ENCODE results near the gene WRNIP1.

The WRNIP1 gene

DNA sequence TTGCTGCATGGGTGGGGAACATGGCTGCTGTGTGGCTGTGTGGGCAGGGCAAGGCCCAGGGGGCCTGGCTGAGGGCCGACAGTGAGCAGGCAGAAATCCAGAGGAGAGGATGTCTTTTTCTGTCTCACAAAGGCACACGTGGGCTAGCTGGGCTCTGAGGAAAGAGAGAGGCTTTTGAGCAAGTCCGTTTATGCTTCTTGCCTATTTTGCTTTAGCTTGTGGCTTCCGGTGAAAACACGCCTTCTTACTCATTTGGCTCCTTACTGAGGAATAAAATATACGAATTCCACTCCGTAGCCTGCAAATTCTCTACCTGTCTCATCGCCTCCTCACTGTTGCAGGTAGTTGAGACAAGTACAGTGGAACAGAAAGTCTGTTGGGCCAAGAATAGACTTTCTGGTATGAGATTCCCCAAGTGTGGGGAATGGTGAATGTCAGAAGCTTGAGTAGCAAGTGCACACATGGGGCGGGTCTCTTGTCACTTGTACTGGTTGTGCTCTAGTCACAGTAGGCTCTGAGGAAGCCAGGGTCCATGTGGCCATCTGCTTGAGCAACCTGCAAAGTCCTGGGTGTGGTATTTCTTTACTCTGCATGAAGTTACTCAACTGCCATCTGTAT lies 28.4 kb downstream of the WRNIP1 start:
- TF ChIP-seq, protein P1, sequence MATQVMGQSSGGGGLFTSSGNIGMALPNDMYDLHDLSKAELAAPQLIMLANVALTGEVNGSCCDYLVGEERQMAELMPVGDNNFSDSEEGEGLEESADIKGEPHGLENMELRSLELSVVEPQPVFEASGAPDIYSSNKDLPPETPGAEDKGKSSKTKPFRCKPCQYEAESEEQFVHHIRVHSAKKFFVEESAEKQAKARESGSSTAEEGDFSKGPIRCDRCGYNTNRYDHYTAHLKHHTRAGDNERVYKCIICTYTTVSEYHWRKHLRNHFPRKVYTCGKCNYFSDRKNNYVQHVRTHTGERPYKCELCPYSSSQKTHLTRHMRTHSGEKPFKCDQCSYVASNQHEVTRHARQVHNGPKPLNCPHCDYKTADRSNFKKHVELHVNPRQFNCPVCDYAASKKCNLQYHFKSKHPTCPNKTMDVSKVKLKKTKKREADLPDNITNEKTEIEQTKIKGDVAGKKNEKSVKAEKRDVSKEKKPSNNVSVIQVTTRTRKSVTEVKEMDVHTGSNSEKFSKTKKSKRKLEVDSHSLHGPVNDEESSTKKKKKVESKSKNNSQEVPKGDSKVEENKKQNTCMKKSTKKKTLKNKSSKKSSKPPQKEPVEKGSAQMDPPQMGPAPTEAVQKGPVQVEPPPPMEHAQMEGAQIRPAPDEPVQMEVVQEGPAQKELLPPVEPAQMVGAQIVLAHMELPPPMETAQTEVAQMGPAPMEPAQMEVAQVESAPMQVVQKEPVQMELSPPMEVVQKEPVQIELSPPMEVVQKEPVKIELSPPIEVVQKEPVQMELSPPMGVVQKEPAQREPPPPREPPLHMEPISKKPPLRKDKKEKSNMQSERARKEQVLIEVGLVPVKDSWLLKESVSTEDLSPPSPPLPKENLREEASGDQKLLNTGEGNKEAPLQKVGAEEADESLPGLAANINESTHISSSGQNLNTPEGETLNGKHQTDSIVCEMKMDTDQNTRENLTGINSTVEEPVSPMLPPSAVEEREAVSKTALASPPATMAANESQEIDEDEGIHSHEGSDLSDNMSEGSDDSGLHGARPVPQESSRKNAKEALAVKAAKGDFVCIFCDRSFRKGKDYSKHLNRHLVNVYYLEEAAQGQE (IDR thresholded peaks at IDR 0.05; ENCODE audit: insufficient read depth in 1 of 2, low read depth in 2 of 2, low read length in 2 of 2), result no peak
- TF ChIP-seq TAF1 (IDR thresholded peaks at IDR 0.05; ENCODE audit: borderline replicate concordance, insufficient read depth, low read length) (no peak), FOXP2 (optimal IDR thresholded peaks at IDR 0.05; ENCODE audit: borderline replicate concordance, extremely low read depth, extremely low read length, insufficient read depth) (no peak), SIN3A (IDR thresholded peaks at IDR 0.05; ENCODE audit: borderline replicate concordance, insufficient read depth, low read length) (no peak), POLR2AphosphoS5 (IDR thresholded peaks at IDR 0.05; ENCODE audit: low read depth, low read length) (no peak)

DNA sequence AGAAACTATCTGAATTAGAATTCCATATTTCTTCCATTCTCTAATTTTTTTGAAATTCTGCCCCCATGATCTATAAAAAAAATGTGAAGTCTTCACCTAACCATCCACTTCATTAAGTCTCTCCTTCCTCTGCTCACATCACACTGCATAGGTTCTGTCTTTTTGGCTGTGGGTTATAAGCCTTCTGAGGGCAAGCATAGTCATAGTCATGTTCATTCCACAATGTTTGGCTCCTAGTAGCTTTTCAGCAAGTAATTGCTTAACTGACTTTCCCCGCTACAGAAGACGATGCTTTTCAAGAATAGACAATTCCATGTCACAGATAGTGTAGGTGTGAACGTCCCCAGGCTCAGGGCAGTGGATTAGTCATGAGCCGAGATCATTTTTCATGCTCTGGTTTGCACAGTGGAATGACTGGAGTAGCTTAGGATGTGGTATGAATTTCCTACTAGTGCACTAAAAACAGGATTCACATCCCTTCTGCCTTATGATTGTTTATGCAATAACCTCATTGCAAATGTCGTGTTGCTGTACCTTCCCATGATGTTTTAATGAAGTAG lies 29.1 kb downstream of the WRNIP1 start:
- no peak for TF ChIP-seq FOXP2 (optimal IDR thresholded peaks at IDR 0.05; ENCODE audit: borderline replicate concordance, extremely low read depth, extremely low read length, insufficient read depth)
- no peak for TF ChIP-seq SIN3A (IDR thresholded peaks at IDR 0.05; ENCODE audit: borderline replicate concordance, insufficient read depth, low read length)
- no peak for TF ChIP-seq TAF1 (IDR thresholded peaks at IDR 0.05; ENCODE audit: borderline replicate concordance, insufficient read depth, low read length)
- TF ChIP-seq, protein P1 (IDR thresholded peaks at IDR 0.05; ENCODE audit: insufficient read depth in 1 of 2, low read depth in 2 of 2, low read length in 2 of 2), result no peak
- TF ChIP-seq POLR2AphosphoS5 (IDR thresholded peaks at IDR 0.05; ENCODE audit: low read depth, low read length), result no peak

DNA sequence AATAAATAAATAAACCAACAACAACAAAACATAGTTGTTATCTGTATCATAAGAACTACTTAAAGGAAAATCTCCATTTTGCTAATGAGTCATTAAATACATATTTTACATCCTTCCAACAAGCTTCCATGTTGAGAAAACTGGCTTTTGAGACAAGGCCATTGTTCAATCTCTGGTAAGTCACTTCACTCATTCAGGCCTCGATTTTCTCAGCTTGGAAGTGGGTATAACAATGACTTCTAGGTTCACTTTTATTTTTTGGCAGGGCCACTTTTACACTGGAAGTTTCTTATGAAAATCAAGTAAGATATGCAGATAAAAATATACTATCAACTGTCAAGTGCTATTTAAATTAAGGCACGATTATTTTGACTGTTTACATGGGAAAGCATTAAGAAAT lies 30.0 kb downstream of the WRNIP1 start:
- TF ChIP-seq SIN3A (IDR thresholded peaks at IDR 0.05; ENCODE audit: borderline replicate concordance, insufficient read depth, low read length) (no peak), FOXP2 (optimal IDR thresholded peaks at IDR 0.05; ENCODE audit: borderline replicate concordance, extremely low read depth, extremely low read length, insufficient read depth) (no peak), TAF1 (IDR thresholded peaks at IDR 0.05; ENCODE audit: borderline replicate concordance, insufficient read depth, low read length) (no peak), POLR2AphosphoS5 (IDR thresholded peaks at IDR 0.05; ENCODE audit: low read depth, low read length) (no peak)
- TF ChIP-seq, protein P1 (IDR thresholded peaks at IDR 0.05; ENCODE audit: insufficient read depth in 1 of 2, low read depth in 2 of 2, low read length in 2 of 2), result no peak

DNA sequence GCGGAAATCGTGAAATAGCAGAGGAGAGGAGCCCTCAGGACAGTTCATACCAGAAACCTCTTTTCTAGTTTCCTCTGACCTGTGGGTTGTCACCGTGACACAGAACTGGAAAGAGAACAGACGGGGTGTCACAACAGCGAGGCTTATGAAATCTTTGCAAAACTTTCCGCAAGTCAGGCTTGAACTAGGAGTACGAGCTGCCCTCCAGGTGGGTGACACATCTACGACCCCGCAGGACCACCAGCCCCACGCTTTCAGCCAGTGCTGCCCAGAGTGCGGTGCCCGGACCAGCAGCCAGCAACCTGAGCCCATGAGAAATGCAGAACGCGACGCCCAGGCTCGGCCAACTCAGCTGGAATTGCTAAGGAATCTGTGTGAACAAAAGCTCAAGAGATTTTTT lies 30.8 kb downstream of the WRNIP1 start:
- TF ChIP-seq, protein P1 (IDR thresholded peaks at IDR 0.05; ENCODE audit: insufficient read depth in 1 of 2, low read depth in 2 of 2, low read length in 2 of 2), result no peak
- no peak for TF ChIP-seq SIN3A (IDR thresholded peaks at IDR 0.05; ENCODE audit: borderline replicate concordance, insufficient read depth, low read length)
- no peak for TF ChIP-seq TAF1 (IDR thresholded peaks at IDR 0.05; ENCODE audit: borderline replicate concordance, insufficient read depth, low read length)
- no peak for TF ChIP-seq FOXP2 (optimal IDR thresholded peaks at IDR 0.05; ENCODE audit: borderline replicate concordance, extremely low read depth, extremely low read length, insufficient read depth)
- no peak for TF ChIP-seq POLR2AphosphoS5 (IDR thresholded peaks at IDR 0.05; ENCODE audit: low read depth, low read length)

Data from PFSK-1 (cell line).